ENCODE measurements around the gene DENND1B.

- TF ChIP-seq POLR2AphosphoS5 (IDR thresholded peaks at IDR 0.05; ENCODE audit: insufficient read depth in 1 of 2, low read depth in 1 of 2) (no peak), POLR2A (IDR thresholded peaks at IDR 0.05) (no peak)
These were observed 42.0 kb downstream of the DENND1B start for GRCh38 chr1:197733324-197733723.
